CD4-positive, alpha-beta T cell treated with Interleukin-21 for 1 hour (primary cell): ENCODE results near the gene BIN2.
"Not testable (repeated sequence)": the region's sequence is repeated elsewhere in the genome, so short reads cannot be mapped to it uniquely, and the experiment has no call there.

Experiments used
- DNase-seq: peaks from one replicate; pipeline ENCODE4 v3.0.0-alpha.2; 2020

BIN2 gene

GRCh38 chr12:51343201-51343600 lies 19.2 kb upstream of the BIN2 start:
- no peak for DNase-seq

GRCh38 chr12:51342416-51342815 lies 18.4 kb upstream of the BIN2 start:
- no peak for DNase-seq

GRCh38 chr12:51341251-51342007 lies 17.5 kb upstream of the BIN2 start:
- peak; percentile 84 for DNase-seq

GRCh38 chr12:51339750-51340149 lies 15.8 kb upstream of the BIN2 start:
- DNase-seq, result no peak

- DNase-seq, result not testable (repeated sequence)
Observed at GRCh38 chr12:51337336-51337735, 13.4 kb upstream of the BIN2 start.

GRCh38 chr12:51335931-51336330 lies 12.0 kb upstream of the BIN2 start:
- DNase-seq, result no peak

GRCh38 chr12:51334764-51335163 lies 10.8 kb upstream of the BIN2 start:
- DNase-seq, result no peak

GRCh38 chr12:51333536-51333935 lies 9.6 kb upstream of the BIN2 start:
- DNase-seq, result no peak

GRCh38 chr12:51330186-51330585 lies 6.2 kb upstream of the BIN2 start:
- no peak for DNase-seq

GRCh38 chr12:51329742-51330141 lies 5.8 kb upstream of the BIN2 start:
- no peak for DNase-seq

- no peak for DNase-seq
Observed at GRCh38 chr12:51328587-51328986, 4.6 kb upstream of the BIN2 start.

GRCh38 chr12:51326698-51327439 lies 2.9 kb upstream of the BIN2 start:
- peak; percentile 44 for DNase-seq

- DNase-seq, result no peak
Observed at GRCh38 chr12:51324953-51325352, 979 bp upstream of the BIN2 start.

GRCh38 chr12:51323317-51323960 lies 535 bp downstream of the BIN2 start:
- peak; percentile 79 for DNase-seq

- no peak for DNase-seq
Observed at GRCh38 chr12:51322452-51322851, 1.5 kb downstream of the BIN2 start.

GRCh38 chr12:51321882-51322281 lies 2.1 kb downstream of the BIN2 start:
- DNase-seq, result no peak

GRCh38 chr12:51320695-51321320 lies 3.2 kb downstream of the BIN2 start:
- peak; percentile 42 for DNase-seq

GRCh38 chr12:51320311-51320694 lies 3.7 kb downstream of the BIN2 start:
- no peak for DNase-seq

- peak; percentile 72 for DNase-seq
Observed at GRCh38 chr12:51318846-51319599, 5.0 kb downstream of the BIN2 start.

- not testable (repeated sequence) for DNase-seq
Observed at GRCh38 chr12:51318057-51318806, 5.7 kb downstream of the BIN2 start.

- DNase-seq, result no peak
Observed at GRCh38 chr12:51311389-51311788, 12.6 kb downstream of the BIN2 start.
